ENCODE data around the gene SPAG5.

SPAG5 gene

GRCh38 chr17:28551421-28552175 lies 47.2 kb downstream of the SPAG5 start:
- Histone ChIP-seq H3K27ac (ENCODE audit: low read depth, low read length, poor library complexity, severe bottlenecking) (no peak overlapping the region), H3F3A (ENCODE audit: insufficient read depth, low read length) (no peaks in the 10 kb centered on the region), H4K20me1 (ENCODE audit: insufficient read depth, low read length) (no peaks in the 10 kb centered on the region), H3K4me2 (ENCODE audit: low read length) (peak overlapping the region; percentile 75), H3K9me2 (ENCODE audit: low read depth, low read length) (no peaks in the 10 kb centered on the region), H3K4me1 (ENCODE audit: insufficient read depth, low read length, severe bottlenecking) (peaks cover 15% of the 10 kb centered on the region), H3K27me3 (ENCODE audit: insufficient read depth, low read length) (no peaks in the 10 kb centered on the region), H3K36me3 (ENCODE audit: insufficient read depth, low read length) (peaks cover 26% of the 10 kb centered on the region), H3K9ac (ENCODE audit: low read length) (peak overlapping the region; percentile 59; the same call in 1 of the 2 replicates), H2AFZ (ENCODE audit: low read length) (no peak overlapping the region), H3K79me2 (ENCODE audit: insufficient read depth, low read length) (no peaks in the 10 kb centered on the region), H3K4me3 (ENCODE audit: low read depth, low read length, poor library complexity, severe bottlenecking) (peak overlapping the region; percentile 65), H3K9me3 (ENCODE audit: low read length) (no peaks in the 10 kb centered on the region)
- TF ChIP-seq CTCF (IDR thresholded peaks at IDR 0.05; ENCODE audit: low read length) (no peak), EZH2 (IDR thresholded peaks at IDR 0.05; ENCODE audit: borderline replicate concordance, low read length) (no peak)

GRCh38 chr17:28550858-28551257 lies 48.0 kb downstream of the SPAG5 start:
- no peaks in the 10 kb centered on the region for H3K9me3 ChIP-seq (ENCODE audit: low read length)

GRCh38 chr17:28549236-28550132 lies 49.3 kb downstream of the SPAG5 start:
- H3K9me3 ChIP-seq (ENCODE audit: low read length) = no peaks in the 10 kb centered on the region
- no peak overlapping the region for H3K4me3 ChIP-seq (ENCODE audit: low read depth, low read length, poor library complexity, severe bottlenecking)
- H3K27me3 ChIP-seq (ENCODE audit: insufficient read depth, low read length) = no peaks in the 10 kb centered on the region
- no peak overlapping the region for H3K9ac ChIP-seq (ENCODE audit: low read length)
- H3K9me2 ChIP-seq (ENCODE audit: low read depth, low read length) = no peaks in the 10 kb centered on the region
- no peak overlapping the region for H2AFZ ChIP-seq (ENCODE audit: low read length)
- H4K20me1 ChIP-seq (ENCODE audit: insufficient read depth, low read length) = no peaks in the 10 kb centered on the region
- H3K4me1 ChIP-seq (ENCODE audit: insufficient read depth, low read length, severe bottlenecking) = peaks cover 15% of the 10 kb centered on the region
- TF ChIP-seq EZH2 (IDR thresholded peaks at IDR 0.05; ENCODE audit: borderline replicate concordance, low read length) (no peak), CTCF (IDR thresholded peaks at IDR 0.05; ENCODE audit: low read length) (no peak)
- no peak overlapping the region for H3K27ac ChIP-seq (ENCODE audit: low read depth, low read length, poor library complexity, severe bottlenecking)
- H3K36me3 ChIP-seq (ENCODE audit: insufficient read depth, low read length) = peaks cover 14% of the 10 kb centered on the region
- H3K4me2 ChIP-seq (ENCODE audit: low read length) = no peak overlapping the region
- H3F3A ChIP-seq (ENCODE audit: insufficient read depth, low read length) = no peaks in the 10 kb centered on the region
- no peaks in the 10 kb centered on the region for H3K79me2 ChIP-seq (ENCODE audit: insufficient read depth, low read length)

More at GRCh38 chr17:28550858-28551257, 48.0 kb downstream of the SPAG5 start:
- Histone ChIP-seq H3K9me2 (ENCODE audit: low read depth, low read length) (no peaks in the 10 kb centered on the region), H3K79me2 (ENCODE audit: insufficient read depth, low read length) (no peaks in the 10 kb centered on the region), H2AFZ (ENCODE audit: low read length) (no peak overlapping the region), H4K20me1 (ENCODE audit: insufficient read depth, low read length) (no peaks in the 10 kb centered on the region), H3F3A (ENCODE audit: insufficient read depth, low read length) (no peaks in the 10 kb centered on the region), H3K4me3 (ENCODE audit: low read depth, low read length, poor library complexity, severe bottlenecking) (no peak overlapping the region), H3K27ac (ENCODE audit: low read depth, low read length, poor library complexity, severe bottlenecking) (no peak overlapping the region), H3K36me3 (ENCODE audit: insufficient read depth, low read length) (peaks cover 19% of the 10 kb centered on the region), H3K4me1 (ENCODE audit: insufficient read depth, low read length, severe bottlenecking) (peaks cover 15% of the 10 kb centered on the region), H3K9ac (ENCODE audit: low read length) (no peak overlapping the region), H3K27me3 (ENCODE audit: insufficient read depth, low read length) (no peaks in the 10 kb centered on the region), H3K4me2 (ENCODE audit: low read length) (no peak overlapping the region)
- TF ChIP-seq EZH2 (IDR thresholded peaks at IDR 0.05; ENCODE audit: borderline replicate concordance, low read length) (no peak), CTCF (IDR thresholded peaks at IDR 0.05; ENCODE audit: low read length) (no peak)
